GM19043 (cell line): ENCODE results near the gene TBCC.

Source experiments
- ATAC-seq: cut with Tn5 transposase; IDR thresholded peaks from one replicate; pipeline ENCODE4 v1.9.1; 2021; ENCODE audit warnings: low read depth; ENCODE audit not compliant: unreplicated experiment

Gene TBCC

GRCh38 chr6:42774201-42774600 lies 28.3 kb upstream of the TBCC start:
- ATAC-seq: no peak

- ATAC-seq: no peak
Measured at GRCh38 chr6:42771741-42772100, 25.8 kb upstream of the TBCC start.

- no peak for ATAC-seq
Measured at GRCh38 chr6:42769836-42770235, 23.9 kb upstream of the TBCC start.

- ATAC-seq: no peak
Measured at GRCh38 chr6:42769051-42769450, 23.1 kb upstream of the TBCC start.

- no peak for ATAC-seq
Measured at GRCh38 chr6:42766163-42766670, 20.3 kb upstream of the TBCC start.

DNA sequence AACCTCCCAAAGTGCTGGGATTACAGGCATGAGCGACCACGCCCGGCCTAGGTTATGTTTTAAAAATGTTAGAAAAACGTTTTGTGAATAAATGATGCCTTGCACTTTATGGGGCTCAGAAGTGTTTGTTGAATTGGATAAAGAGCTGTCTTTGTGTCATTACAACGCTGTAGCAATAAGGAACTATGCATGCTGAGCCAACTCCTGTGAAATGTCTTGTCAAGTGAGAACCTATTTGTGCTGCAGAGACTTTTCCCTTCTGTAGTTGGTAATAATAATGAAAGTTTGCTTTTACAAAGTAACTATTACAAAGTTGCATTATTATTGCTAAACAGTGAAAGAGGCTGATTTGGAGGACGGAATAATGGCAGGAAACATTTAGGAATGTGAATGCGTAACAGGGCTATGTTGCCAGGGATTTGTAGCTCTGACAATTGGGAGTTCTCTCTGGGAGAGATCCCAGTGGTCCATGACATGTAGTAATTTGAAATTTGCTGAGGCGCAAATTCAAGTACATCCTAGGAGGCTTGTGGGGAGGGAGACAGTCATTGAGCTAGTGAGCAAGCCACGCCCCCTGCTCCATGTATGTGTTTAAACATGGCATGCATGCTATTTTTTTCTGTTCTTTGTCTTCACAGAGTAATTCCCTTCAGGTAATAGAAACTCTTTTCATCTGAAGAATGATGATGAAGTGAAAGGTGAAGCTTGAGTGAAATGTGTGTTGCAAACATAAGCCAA lies 19.2 kb upstream of the TBCC start:
- no peak for ATAC-seq

GRCh38 chr6:42762950-42763349 lies 17.0 kb upstream of the TBCC start:
- no peak for ATAC-seq

DNA sequence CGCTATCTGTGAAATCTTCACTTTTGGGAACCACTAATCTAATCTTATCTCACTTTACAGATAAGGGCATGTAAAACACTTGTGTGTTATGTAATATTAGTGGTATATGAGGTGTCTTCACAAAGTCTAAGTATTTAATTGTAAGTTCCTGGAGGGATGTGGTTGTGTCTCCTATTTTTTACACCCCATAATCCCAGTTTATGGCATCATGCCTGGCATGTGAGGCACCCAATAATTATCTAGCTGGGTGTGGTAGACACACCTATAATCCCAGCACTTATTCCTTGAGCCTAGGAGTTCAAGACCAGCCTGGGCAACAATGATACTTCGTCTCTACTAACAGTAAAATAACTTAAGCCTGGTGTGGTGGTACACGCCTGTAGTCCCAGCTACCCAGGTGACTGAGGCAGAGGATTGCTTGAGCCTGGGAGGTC lies 16.5 kb upstream of the TBCC start:
- no peak for ATAC-seq

DNA sequence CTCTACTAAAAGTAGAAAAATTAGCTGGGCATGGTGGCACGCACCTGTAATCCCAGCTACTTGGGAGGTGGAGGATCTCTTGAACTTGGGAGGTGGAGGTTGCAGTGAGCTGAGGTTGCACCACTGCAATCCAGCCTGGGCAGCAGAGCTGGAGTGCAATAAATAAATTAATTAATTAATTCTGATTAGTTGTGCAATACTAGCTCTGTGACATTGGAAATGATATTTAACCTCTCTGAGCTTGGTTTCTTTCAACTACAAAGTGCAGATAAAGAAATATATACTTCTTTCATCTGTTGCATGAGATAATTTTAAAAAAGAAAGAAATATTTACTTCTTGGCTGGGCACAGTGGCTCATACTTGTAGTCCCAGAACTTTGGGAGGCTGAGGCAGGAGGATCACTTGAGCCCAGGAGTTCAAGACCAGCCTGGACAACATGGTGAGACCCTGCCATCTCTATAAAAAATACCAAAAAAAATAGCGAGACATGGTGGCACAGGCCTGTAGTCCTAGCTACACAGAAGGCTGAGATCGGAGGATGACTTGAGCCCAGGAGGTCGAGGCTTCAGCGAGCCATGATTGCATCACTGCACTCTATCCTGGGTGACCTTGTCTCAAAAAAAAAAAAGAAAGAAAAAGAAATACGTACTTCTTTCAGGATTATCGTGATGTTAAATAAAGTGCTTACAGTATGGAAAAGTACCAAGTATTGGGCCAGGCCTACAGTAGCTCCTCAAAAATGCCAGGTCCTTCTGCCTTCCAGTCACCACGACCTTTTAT lies 15.6 kb upstream of the TBCC start:
- ATAC-seq: no peak

DNA sequence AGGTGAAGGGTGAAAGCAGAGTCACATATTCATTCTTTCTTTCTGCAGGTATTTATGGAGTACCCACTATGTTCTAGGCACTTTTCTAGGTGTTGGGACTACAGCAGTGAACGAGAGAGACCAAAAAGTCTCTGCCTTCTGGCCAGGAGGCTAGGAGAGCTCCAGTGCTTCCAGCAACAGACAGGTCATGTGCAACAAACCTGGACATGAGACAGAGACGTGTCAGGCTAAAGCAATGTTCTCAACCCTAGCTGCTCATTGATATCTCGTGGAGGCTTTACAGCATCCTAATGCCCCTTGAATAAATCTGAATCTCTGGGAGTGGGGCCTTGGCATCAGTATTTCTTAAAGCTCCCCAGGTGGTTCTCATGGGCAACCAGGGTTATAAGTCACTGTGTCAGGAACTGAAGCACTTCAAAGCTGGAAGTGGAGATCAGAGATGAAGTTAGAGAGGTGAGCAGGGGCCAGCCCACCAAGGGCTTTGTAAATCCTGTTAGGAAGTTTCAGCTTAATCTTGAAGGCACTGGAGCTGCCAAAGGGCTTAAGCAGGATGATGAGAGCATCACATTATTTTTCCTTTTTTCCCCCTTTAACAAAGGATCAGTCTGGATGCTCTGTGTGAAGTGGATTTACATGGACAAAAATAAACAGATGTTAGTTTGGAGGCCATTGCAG lies 13.0 kb upstream of the TBCC start:
- no peak for ATAC-seq

DNA sequence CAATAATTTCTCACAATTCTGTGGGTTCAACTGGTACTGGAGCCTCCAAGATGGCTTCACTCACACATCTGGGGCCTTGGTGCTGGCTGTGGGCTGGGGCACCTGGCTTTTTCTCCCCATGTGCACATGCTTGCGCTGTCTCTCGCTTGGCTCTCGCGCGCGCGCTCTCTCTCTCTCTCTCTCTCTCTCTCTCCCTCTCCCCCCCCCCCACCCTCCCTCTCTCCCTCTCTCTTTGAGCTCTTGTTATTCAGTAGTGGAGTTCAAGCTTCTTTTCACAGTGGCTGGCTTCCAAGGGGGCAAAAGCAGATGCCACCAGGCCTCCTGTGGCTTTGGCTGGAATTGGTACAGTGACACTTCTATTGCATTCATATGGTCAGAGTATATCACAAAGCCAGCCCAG lies 10.8 kb upstream of the TBCC start:
- no peak for ATAC-seq

DNA sequence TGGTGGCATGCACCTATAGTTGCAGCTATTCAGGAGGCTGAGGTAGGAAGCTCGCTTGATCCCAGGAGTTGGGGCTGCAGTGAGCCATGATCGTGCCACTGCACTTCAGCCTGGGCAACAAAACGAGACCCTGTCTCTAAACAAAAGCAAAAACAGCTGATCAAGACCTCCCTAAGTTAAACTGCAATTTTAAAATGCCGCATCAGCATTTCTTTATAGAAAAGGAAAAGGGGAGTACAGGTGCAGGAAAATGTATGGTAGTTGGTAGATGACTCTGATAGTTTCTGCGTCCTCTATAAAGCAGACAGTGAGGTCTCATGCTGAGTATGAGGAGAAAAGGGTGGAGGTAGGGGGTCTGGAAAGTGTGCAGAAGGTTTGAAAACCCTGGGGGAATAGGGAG lies 8.9 kb upstream of the TBCC start:
- no peak for ATAC-seq

DNA sequence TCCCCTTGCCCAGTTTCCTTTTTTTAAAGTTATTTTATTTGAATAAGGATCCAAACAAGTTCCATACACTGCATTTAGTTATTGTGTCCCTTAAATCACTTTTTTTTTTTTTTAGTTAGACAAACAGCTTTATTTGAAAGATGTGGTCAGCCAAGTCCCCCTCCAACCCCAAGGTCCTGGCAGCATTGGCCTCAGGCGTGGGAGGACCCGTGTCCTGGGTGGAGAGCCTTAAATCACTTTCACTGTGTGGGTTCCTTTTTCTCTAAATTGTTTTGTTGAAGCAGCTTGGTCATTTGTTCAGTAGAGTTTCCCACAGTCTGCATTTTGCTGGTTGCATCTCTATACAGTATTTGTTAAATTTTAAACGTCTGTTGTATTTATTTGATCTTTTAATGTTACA lies 5.2 kb upstream of the TBCC start:
- no peak for ATAC-seq

DNA sequence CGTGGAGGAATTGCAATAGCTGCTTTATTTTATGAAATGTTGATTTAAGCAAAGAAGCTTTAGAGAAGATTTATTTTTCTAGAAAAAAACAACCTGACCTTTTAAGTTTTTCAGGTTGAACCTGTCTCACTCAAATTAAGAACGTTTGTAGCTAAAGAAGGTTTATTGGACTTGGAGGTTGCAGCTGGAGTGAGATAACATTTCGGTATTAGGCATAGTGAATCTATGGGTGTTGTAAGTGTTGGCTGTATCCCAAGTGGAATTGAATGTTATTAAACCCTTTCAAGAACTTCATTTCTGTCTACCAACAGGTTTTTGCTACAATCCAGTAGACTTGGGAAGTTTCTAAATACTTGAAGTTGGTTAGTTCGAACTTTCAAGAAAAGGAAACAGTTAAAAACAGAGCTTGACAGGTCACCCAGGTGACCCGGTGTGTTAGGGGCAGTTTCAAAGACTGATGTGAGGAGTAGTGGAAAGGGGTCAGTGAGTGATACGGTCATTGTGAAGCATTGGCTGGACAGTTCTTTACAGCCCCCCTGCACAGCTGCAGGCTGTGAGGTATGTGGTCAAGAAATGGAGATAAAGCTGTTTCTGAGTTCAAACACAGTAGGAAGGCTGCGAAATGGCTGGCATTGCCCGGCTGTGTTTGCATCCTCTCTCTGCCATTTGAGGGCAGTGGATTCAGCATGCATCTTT lies 2.4 kb upstream of the TBCC start:
- ATAC-seq: no peak

DNA sequence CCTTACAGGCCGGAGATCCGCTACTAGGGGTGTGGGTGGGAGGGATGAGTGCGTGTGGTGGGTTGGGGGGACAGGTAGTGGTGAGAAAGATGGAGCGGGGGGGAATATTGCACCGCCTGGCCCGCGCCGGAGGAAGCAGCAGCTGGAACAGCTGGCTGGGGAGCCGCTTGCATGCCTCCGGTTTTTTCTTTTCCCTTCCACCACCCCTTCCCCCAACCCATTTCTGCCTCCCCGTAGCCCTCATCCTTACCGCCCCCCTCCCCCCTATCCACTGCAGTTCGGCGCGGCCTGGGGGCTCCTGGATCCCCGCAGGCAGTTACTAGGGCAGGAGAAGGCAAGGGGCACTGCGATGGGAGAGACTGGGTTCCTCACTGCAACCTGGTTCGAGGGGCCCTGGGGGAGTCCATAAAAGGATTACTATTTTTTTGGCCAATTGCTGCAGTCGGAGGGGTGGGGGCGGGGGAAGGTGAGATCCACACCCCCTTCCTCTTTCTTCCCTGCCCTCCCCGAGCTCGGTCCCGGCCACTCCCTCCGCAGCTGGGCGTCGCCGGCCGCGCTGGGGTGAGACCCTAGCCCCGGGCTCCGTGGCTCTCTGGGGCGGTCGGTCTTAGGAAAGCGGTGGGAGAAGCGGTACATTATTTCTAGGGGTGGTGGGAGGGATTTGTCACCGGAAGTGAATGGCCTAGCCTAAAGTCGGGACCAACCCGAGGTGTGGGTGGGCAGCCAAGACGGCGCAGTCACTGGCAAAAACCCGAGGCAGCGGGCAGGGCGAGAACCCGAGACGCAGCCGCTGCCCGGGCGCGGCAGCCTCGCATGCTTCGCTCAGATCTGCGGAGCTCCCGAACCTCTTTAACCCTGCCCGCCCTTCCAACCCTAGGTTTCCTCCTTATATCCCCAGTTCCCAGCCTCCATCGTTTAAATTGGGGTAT lies 824 bp upstream of the TBCC start:
- ATAC-seq: peak; percentile 53

DNA sequence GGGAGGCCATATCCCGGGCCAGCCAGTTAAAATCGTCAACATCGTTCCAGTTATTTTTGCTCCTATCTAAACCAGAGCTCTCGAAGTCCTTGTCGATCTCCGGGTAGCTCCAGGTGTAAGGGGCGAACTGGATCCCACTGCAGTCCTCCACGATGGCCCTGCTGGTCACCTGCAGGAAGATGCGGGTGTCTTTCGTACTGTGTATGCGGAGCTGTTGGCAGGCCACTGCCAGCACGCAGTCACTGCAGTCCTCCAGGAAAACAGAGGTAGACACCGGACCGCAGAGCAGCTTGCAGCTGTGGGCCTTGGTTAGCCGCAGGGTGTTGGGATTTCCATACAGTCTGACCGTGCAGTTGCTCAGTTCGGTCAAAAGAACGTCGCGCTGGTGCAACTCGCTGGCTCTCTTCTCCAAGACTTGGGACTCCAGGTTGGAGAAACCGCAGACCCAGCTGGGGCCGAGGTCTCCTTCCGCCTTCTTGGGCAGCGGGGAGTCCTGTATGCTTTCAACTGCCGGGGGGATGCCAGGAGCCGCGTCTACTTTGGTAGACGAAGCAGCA lies 742 bp downstream of the TBCC start:
- no peak for ATAC-seq

GRCh38 chr6:42744351-42744893 lies 1.5 kb downstream of the TBCC start:
- no peak for ATAC-seq

DNA sequence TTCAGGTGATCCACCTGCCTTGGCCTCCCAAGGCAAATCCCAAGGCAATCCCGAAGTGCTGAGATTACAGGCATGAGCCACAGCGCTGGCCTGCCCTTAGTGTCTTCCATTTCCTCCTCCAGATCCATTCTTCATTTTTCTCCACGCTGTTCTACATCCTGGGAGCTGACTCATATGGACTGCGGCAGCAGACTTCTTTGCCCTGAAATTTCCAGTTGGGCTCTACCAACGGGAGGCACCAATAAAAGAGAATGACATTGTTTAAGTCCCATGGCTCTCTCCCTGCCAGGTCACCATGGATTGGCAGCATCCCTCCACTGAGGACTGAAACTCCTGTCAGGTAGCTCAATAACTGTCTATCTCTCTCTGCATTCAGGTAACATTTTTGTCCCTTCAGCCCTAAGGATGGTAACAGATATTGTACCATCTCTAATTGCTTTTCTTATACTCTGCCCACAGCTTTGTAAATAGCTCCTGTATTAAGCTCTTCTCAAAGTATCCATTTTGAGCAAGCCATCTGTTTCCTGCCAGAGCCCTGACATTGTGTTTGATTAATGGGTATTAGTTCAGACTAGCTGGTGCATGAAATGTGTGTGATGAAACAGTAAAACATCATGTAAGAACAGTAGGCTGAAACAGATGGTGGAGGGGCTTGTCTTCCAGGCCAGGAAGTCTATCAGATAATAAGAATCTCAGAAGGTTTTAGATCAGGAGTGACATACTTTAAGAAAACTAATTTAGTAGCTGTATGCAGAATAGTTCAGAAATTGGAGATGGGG lies 3.6 kb downstream of the TBCC start:
- no peak for ATAC-seq
